ENCODE measurements around the gene CFAP57. TPM values are rescaled to one million over a fixed set of nuclear protein-coding genes. Genes with fewer than 3 reads are reported as not detected.

Gene CFAP57
- total RNA-seq, 1 donor from 2014 or later: not detected

GRCh38 chr1:43140583-43140982, 31.5 kb upstream of the CFAP57 start:
- POLR2A ChIA-PET: no interaction called here

GRCh38 chr1:43143441-43143888, 28.7 kb upstream of the CFAP57 start:
- Mint-ChIP-seq H3K4me3 (no peak overlapping the region), H3K4me1 (no peaks in the 10 kb centered on the region), H3K36me3 (ENCODE audit: low read depth) (no peaks in the 10 kb centered on the region), H3K27ac (no peak overlapping the region), H3K27me3 (peaks cover 52% of the 10 kb centered on the region), H3K9me3 (peaks cover 5% of the 10 kb centered on the region)
- no peak for DNase-seq
- ATAC-seq (ENCODE audit: low read depth): no peak
- intact Hi-C loops (cut with micrococcal nuclease): no loop called here
- ChIA-PET CTCF (no interaction called here), POLR2A (no interaction called here)
- no peak for TF ChIP-seq CTCF (IDR thresholded peaks at IDR 0.05)

More at GRCh38 chr1:43140583-43140982, 31.5 kb upstream of the CFAP57 start:
- DNase-seq (no peak), ATAC-seq (ENCODE audit: low read depth) (no peak)
- no peaks in the 10 kb centered on the region for H3K4me1 Mint-ChIP-seq
- H3K27ac Mint-ChIP-seq: no peak overlapping the region
- H3K9me3 Mint-ChIP-seq: peaks cover 5% of the 10 kb centered on the region
- CTCF ChIA-PET: no interaction called here
- H3K4me3 Mint-ChIP-seq: no peak overlapping the region
- TF ChIP-seq CTCF (IDR thresholded peaks at IDR 0.05): no peak
- H3K27me3 Mint-ChIP-seq: peaks cover 45% of the 10 kb centered on the region
- no peaks in the 10 kb centered on the region for H3K36me3 Mint-ChIP-seq (ENCODE audit: low read depth)
- intact Hi-C loops (cut with micrococcal nuclease): no loop called here

- Mint-ChIP-seq H3K4me1 (no peaks in the 10 kb centered on the region), H3K36me3 (ENCODE audit: low read depth) (no peaks in the 10 kb centered on the region), H3K27ac (no peak overlapping the region), H3K27me3 (peaks cover 59% of the 10 kb centered on the region), H3K4me3 (no peak overlapping the region), H3K9me3 (peaks cover 4% of the 10 kb centered on the region)
- POLR2A ChIA-PET: no interaction called here
- DNase-seq: no peak
- no peak for ATAC-seq (ENCODE audit: low read depth)
- no peak for TF ChIP-seq CTCF (IDR thresholded peaks at IDR 0.05)
- intact Hi-C loops (cut with micrococcal nuclease): no loop called here
- CTCF ChIA-PET: no interaction called here
Observed at GRCh38 chr1:43144237-43144636, 27.9 kb upstream of the CFAP57 start.

- no peak overlapping the region for H3K27ac Mint-ChIP-seq
- H3K36me3 Mint-ChIP-seq (ENCODE audit: low read depth): no peaks in the 10 kb centered on the region
- ChIA-PET CTCF (no interaction called here), POLR2A (no interaction called here)
- DNase-seq: peak; percentile 17
- H3K9me3 Mint-ChIP-seq: no peaks in the 10 kb centered on the region
- H3K4me1 Mint-ChIP-seq: no peaks in the 10 kb centered on the region
- intact Hi-C loops (cut with micrococcal nuclease): no loop called here
- peaks cover 67% of the 10 kb centered on the region for H3K27me3 Mint-ChIP-seq
- no peak overlapping the region for H3K4me3 Mint-ChIP-seq
- no peak for TF ChIP-seq CTCF (IDR thresholded peaks at IDR 0.05)
- peak; percentile 34 for ATAC-seq (ENCODE audit: low read depth)
Observed at GRCh38 chr1:43147625-43148327, 24.4 kb upstream of the CFAP57 start.

GRCh38 chr1:43149889-43150288, 22.2 kb upstream of the CFAP57 start:
- Mint-ChIP-seq H3K4me1 (no peaks in the 10 kb centered on the region), H3K36me3 (ENCODE audit: low read depth) (no peaks in the 10 kb centered on the region), H3K27me3 (peaks cover 52% of the 10 kb centered on the region), H3K9me3 (no peaks in the 10 kb centered on the region), H3K4me3 (no peak overlapping the region), H3K27ac (no peak overlapping the region)
- TF ChIP-seq CTCF (IDR thresholded peaks at IDR 0.05): no peak
- intact Hi-C loops (cut with micrococcal nuclease): no loop called here
- POLR2A ChIA-PET: no interaction called here
- ATAC-seq (ENCODE audit: low read depth) (no peak), DNase-seq (no peak)
- CTCF ChIA-PET: interaction anchor here (1.1 kb wide), 1 partner anchor 76 kb away, joined by 3 read pairs; no protein-coding TSS in a partner anchor

Measured in activated B cell treated with CpG ODN at 0.5 μM for 24 hours (primary cell).